ENCODE measurements around the gene SPN.
"Not testable (repeated sequence)": the region's sequence is repeated elsewhere in the genome, so short reads cannot be mapped to it uniquely, and the experiment has no call there.

The SPN gene

GRCh38 chr16:29701214-29701555, 38.1 kb downstream of the SPN start:
- DNase-seq (ENCODE audit: low spot score), result no peak

GRCh38 chr16:29702269-29702668, 39.2 kb downstream of the SPN start:
- no peak for DNase-seq (ENCODE audit: low spot score)

- no peak for DNase-seq (ENCODE audit: low spot score)
Measured at GRCh38 chr16:29705030-29705429, 42.0 kb downstream of the SPN start.

DNA sequence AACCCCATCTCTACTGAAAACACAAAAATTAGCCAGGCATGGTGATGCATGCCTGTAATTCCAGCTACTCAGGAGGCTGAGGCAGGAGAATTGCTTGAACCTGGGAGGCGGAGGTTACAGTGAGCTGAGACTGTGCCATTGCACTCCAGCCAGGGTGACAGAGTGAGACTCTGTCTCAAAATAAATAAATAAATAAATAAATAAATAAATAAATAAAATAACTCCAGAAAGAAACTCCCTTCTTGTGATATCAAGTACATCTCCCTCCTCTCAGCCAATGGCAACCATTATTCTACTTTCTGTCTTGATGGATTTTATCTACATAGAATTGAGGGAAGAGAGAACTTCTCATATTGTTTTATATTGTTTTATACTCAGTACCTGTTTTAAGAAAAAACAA, 44.1 kb downstream of the SPN start:
- DNase-seq (ENCODE audit: low spot score), result not testable (repeated sequence)

DNA sequence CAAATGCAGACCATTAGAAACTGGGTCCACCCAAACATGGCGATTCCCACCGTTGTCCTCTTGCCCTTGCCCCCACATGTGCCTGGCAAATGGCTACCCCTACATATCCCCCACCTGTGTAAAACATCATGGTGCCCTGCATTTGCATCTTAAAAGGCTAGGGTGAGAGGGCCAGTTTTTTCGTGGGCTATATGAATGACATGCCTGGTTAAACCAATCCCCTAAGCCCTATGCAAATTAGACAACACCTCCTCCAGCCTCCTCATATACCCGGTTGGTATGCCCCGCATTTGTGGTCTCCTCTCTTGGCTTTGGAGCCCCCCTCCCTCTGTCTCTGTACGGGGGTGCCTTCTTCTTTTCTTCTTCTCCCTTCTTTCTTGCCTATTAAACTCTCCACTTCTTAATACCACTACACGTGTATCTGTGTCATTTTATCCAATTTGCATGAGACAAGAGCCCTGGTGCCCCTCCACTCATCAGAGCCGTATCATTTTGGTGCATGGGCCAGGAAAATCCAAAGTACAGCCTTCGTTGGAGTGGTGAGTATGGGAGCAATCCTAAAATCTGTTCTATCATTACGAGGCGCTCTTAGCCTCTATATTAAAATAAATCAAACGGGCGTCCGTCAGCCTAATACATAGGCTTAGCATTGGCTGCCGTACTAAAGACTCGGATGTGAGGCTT, 46.0 kb downstream of the SPN start:
- DNase-seq (ENCODE audit: low spot score), result no peak

DNA sequence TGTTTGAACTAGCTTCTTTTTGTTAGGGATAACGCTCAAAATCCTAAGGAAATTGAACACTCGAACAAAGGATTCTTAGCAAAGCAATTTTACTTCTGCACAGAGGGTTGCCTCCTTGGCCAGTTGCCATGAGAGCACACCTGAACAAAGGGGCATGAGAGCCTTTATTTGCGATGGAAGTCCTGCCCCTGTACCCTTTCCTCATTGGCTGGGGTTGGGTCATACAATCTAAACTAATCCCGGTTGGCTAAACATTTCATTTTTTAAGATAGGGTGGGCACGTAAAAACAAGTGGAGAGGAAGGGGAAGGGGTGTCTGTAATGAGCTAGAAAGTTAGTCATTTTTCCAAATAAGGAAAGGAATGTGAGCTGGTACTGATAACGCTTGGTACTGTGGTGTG, 46.6 kb downstream of the SPN start:
- not testable (repeated sequence) for DNase-seq (ENCODE audit: low spot score)

DNA sequence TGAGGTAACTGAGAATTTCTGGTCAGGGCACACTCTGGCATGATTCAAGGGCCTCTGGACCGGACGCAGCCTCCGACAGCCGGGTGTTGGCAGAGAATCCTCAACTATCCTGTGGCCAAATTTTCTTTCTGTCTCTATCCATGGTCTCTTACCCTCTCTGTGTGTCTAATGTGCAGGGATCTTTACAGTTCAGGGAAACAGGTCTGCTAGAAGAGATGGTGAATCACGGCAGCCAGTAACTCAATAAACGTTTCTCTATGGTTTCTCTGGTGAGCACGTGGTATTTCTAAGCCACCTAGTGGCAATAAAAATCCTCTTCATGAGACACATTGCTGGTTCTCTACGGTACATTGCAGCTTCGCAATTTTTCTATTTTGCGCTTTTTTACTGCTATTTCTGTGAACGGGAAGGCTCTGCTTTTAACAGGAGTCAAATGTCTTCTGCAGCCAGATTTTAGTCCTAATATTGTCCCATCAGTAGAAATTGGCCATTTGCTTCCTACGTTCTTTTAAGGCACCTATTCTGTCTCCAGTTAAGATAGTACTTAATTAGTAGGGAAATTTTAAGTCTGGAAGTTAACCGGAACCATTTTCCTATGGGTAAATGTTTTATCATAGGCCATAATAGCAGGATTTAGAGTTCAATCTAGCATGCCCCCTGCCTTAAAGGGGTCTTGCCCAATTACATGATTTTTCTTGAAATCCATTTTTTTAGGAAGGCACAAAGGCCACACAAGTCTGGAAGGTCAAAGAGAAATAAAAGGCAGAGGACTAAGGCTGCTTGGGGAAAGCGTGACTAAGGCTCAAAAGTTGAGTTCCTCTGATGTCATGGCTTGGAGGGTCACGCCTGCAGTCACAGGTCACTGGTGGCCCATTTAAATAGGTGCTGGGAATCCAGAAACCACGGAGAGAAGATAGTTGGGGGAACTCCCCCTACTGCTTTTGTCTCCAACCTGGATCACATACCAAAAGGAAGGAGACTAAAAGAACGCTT, 47.5 kb downstream of the SPN start:
- DNase-seq (ENCODE audit: low spot score), result peak; percentile 72

- no peak for DNase-seq (ENCODE audit: low spot score)
Measured at GRCh38 chr16:29712809-29713208, 49.8 kb downstream of the SPN start.

DNA sequence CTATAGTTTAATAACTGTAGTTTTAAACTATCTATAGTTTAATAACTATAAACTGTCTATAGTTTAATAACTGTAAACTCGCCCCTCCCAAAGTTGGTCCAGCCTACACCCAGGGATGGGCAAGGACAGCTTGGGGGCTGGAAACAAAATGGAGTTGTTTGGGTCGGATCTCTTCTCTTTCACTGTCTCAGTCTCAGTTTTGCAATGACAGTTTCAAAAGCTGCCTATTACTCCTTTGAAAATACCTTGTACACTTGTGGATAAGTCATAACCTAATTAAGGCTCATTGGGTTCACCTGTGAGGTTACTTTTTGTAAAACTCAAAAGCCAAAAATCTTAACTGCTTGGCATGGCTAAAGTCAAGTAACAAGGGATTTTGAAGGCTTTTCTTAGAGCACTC, 51.3 kb downstream of the SPN start:
- no peak for DNase-seq (ENCODE audit: low spot score)

GRCh38 chr16:29714972-29715371, 51.9 kb downstream of the SPN start:
- DNase-seq (ENCODE audit: low spot score), result no peak

DNA sequence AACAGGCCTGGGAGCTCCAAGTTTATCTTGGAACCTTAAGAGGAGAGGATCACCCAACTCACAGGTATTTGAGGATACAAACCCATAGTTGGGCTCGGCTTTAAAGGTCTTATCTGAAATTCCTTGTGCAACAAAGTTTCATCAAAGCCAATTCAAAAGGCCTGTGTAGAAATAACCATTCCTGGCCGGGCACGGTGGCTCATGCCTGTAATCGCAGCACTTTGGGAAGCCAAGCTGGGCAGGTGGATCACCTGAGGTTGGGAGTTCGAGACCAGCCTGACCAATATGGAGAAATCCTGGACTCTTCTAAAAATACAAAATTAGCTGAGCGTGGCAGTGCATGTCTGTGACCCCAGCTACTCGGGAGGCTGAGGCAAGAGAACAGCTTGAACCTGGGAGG, 54.1 kb downstream of the SPN start:
- DNase-seq (ENCODE audit: low spot score), result no peak

DNA sequence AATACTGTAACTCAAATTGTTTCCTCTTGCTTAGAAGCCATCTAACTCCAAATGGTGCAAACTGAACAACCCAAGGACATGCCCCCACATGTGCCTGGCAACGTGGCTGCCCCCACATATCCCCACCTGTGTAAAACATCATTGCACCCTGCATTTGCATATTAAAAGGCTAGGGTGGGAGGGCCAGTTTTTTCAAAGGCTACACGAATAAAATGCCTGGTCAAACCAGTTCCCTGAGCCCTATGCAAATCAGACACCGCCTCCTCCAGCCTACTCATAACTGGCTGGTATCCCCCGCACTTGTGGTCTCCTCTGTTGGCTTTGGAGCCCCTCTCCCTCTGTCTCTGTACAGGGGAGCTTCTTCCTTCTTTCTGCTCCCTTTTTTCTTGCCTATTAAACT, 56.0 kb downstream of the SPN start:
- DNase-seq (ENCODE audit: low spot score), result no peak
